GM08714 (cell line): Measurements from ENCODE around the gene S1PR3.

ENCODE experiments used
- H3K4me3 ChIP-seq: fragments of 200-500 bp; sonication (Bioruptor generic); 2 replicates; pipeline ENCODE4 v1.5.1; 2014; ENCODE audit warnings: mild to moderate bottlenecking, low read length, inconsistent platforms
- ZNF274 ChIP-seq: IDR thresholded peaks from 2 replicates; pipeline ENCODE4 v1.6.1; 2012; ENCODE audit warnings: mild to moderate bottlenecking, low read depth, low read length

The S1PR3 gene

DNA sequence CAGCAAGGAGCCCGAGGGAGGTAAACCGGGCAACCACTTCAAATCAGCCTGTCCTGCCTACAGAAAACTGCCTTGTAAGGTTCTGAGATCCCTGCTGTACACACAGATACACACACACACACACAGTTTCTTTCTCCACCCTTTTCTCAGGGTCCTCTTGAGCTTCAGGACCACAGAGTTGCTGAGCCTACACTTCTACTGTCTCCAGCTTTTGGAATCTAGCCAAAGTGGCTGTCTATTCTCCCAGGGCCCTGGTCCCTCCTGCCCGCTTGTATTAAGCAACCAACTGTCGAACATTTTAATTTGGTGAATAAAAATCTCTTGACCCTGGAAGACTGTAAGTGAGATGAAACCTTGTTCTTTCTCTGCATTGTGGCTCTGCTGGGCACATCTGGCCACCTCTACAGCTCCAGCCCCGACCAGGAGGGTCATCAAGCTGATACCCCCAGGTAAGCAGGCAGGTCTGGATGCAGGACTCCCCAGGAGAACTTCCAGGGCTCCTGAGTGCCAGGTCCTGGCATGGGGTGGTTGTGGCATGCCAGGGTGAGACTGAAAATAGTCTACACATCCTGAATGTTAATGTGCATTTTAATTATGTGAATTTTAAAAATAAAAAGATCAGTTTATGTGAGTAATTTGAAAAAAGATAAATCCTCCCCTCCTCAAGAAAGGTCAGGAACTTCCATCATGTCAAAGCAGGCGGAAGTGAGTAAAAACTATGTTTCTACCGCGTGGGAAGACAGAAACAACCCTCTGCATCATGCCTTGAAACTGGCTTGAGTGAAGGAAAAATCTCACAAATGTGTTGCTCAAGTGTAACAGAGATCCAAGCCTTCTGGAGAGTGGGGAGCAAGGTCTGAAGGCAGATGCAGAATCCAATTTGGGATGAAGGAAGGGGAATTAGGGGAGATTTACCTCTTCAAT lies 15.0 kb upstream of the S1PR3 start:
- H3K4me3 ChIP-seq, result no peak overlapping the region
- TF ChIP-seq ZNF274, result no peak

DNA sequence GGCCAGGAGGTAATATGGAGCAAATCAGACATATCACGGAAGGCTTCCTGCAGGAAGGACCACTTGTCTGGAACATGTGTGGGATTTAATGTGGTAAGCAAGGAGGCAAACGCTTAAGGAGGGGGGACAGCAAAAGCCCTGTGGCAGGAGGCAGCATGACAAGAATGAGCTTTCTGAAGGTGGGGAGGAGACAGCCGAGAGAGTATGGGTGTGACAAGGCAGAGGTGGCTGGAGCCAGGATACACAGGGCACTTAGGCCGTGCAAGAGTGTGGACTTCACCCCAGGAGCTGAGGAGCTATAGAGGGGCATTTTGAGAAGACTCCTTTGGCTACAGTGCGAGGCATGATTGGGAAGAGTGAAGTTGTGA lies 14.4 kb upstream of the S1PR3 start:
- H3K4me3 ChIP-seq, result no peak overlapping the region
- no peak for TF ChIP-seq ZNF274

- TF ChIP-seq ZNF274, result no peak
- no peak overlapping the region for H3K4me3 ChIP-seq
These were observed 13.2 kb upstream of the S1PR3 start for GRCh38 chr9:88978034-88978433.

DNA sequence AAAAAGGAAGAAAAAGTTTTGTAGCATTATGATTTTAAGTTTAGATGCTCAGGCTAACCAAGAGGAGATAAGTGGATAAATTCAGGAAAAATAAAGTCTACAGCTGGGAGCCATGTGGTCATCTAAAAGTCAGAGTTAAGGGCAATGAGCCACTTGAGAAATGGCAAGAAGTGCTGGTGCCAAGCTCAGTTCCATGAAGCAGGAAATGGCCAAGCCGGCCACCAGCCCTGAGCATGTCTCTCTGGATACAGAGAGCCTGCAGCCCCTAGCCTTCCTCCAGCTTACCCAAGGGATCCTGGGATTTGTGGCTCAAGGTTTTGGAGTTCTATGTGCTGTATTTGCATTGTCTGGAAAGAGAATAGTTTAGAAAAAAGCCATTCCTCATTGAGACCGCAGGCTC lies 12.2 kb upstream of the S1PR3 start:
- no peak overlapping the region for H3K4me3 ChIP-seq
- TF ChIP-seq ZNF274, result no peak

DNA sequence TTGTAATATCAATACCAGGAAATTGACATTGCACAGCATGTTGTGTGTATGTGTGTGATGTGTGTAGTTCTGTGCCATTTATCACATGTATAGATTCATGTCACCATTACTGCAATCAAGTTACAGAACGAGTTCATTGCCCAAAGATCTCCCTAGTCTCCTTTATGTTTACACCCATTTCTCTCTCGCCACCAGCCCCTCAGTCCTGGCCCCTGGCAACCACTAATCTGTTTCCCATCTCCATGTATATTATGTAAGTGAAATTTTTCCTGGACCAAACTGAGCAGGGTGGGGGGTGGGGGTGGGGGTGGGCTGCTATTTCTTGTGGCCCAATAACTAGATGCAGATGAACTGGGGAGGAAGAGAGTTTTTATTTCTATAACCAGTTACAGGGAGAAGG lies 11.5 kb upstream of the S1PR3 start:
- H3K4me3 ChIP-seq, result no peak overlapping the region
- no peak for TF ChIP-seq ZNF274

DNA sequence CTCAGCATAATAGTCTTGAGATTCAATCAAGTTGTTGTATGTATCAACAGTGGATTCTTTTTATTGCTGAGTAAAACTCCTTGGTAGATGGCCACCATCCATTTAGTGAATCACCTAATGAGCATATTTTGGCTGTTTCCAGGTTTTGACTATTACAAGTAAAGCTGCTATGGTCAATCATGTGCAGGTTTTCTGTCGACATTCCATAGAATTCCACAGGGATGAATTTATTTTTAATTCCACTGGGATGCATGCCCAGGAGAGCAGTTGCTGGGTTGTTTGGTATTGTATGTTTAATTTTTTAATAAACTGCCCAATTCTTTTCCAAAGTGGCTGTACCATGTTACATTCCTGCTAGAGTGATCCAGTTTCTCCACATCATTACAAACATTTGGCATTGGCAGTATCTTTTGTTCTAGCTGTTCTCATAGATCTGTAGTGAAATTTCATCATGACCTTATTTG lies 10.5 kb upstream of the S1PR3 start:
- H3K4me3 ChIP-seq, result no peak overlapping the region
- no peak for TF ChIP-seq ZNF274

DNA sequence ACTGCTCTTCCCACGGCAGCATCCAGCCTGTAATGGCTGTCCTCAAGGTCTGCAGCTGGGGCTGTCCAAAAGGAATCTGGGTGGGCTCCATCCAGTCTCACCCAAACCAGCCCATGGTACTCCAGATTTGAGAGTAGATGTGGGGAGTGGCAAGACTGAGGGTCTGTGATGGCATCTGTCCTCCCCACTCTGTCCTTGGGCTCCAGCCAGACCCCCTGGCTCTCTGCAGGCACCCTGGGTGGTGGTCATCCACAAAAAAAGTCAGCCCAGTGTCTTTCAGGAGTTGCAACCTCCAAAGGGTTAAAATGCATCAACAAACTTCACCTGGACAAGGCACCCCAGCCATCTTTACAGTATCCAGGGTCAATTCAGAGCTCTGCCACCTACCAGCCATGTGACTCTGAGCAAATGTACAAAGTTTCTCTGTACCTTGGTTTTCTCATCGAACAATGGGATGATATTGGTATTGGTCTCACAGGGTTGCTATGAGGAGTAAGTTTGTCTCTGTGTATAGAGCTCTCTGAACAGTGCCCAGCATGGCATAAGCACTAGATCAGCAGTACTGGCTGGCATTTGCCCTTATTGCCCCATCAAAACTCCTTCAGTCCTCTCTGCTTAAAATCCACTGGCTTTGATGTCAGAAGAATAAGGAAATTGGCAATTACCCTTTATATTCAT lies 7.3 kb upstream of the S1PR3 start:
- no peak for TF ChIP-seq ZNF274
- no peak overlapping the region for H3K4me3 ChIP-seq

- TF ChIP-seq ZNF274, result no peak
- no peak overlapping the region for H3K4me3 ChIP-seq
These were observed 6.8 kb upstream of the S1PR3 start for GRCh38 chr9:88984543-88984883.

DNA sequence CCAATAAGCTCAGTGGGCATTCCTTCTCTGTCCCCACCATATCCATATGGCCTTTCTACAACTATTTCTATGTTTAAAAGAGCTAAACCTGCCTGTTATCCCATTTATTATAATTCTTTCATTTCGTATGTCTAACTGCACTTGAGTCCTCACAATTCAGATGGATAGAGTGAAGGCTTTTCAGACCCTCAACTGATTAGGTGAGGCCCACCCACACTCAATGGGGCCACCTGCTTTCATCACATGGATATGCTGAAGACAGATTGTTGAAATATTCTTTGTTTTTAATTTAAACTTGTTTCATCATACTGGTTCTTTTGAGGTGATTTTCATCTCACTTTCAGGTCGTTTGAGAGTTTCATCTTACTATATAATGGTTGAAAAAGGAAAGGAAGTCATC lies 5.7 kb upstream of the S1PR3 start:
- no peak for TF ChIP-seq ZNF274

GRCh38 chr9:88986776-88987175 lies 4.5 kb upstream of the S1PR3 start:
- H3K4me3 ChIP-seq, result no peak overlapping the region
- no peak for TF ChIP-seq ZNF274

More for the DNA sequence above, 5.7 kb upstream of the S1PR3 start:
- H3K4me3 ChIP-seq, result no peak overlapping the region

DNA sequence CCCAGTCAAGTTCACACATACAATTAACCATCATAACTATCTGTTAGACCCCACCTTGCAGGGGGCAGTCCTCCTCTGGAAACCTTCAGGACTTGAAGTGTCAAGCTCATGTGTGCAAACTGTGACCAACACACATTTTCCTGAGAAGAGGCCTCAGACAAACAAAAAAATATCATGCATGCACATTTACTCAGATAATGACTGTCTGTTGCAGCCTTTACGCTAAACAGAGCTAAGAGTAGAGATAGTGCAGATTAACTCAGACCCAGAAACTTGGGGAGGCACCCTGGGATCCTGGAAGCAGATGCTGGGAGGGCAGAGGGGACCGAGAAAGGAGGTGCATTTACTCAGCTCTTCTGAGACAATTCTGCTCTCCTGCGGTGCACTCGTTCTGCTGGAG lies 3.6 kb upstream of the S1PR3 start:
- H3K4me3 ChIP-seq, result no peak overlapping the region
- TF ChIP-seq ZNF274, result no peak

DNA sequence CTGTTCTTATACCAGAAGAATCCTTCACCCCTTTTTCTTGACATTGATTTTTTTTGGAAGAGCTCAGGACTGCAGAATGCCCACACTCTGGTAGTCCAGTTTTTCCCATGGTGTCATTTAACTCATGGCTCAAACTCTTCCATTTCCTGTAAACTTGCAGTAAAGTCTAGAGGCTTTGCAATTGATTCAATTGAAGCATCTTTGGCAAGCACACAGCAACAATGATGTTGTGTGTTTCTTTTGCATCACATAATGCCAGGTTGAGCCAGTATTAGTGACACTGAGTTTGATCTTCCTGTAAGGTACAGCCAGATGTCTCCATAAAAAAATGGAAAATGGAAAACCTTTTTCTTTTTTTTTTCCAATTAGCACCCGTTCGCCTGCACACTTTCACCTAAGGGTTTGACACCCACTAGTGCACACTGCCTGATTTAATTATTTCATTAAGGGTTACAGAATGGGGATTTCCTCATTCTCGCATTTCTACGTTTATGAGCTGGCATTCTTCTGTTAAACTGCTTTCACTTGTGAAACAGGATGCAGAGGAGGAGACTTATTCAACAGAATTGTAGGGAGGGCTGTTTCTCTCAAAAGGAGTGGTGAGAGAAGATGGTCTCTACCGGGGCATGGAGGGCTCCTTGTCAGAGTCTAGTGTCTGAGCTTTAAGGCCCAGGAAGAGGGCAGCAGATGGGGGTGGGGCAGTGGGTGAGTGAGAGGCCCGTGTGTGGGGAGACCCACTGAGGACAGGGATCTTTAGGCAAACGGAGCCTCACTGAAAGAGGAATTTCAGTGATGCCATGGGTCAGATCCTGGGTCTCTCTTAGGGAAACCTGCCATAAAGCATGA lies 2.2 kb upstream of the S1PR3 start:
- no peak overlapping the region for H3K4me3 ChIP-seq
- no peak for TF ChIP-seq ZNF274

DNA sequence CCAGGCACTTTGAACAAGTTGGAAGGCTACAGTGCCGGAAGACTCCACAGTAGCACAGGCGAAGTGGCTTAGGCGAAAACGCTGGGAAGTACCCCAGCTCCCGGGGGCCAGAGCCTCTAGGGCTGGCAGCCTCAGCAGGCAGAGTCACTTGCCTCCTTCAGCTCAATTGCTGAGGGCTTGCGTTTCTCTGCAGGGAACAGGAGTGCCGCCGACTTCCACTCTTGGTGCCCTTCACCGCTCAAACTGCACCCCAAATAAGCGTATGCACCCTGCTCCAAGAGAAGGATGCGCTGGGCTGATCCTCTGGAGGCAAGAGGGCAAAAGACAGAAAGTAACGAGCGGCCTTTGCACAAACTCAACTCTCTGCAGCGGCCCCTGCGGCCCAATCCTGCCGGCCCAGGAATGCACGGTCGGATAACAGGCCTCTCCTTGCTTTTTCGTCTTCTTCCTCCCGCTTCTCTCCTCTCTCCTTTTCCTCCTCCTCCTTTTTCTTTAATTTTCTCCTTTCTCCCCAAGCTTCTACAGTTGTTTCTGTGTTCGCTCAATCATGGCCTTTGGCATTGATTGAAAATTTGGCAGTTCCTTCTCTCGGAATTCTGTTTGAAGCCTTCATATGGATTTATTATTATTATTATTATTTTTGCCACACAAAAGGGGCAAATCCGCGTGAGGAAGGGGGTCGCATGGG lies 1.1 kb upstream of the S1PR3 start:
- no peak for TF ChIP-seq ZNF274
- no peak overlapping the region for H3K4me3 ChIP-seq

DNA sequence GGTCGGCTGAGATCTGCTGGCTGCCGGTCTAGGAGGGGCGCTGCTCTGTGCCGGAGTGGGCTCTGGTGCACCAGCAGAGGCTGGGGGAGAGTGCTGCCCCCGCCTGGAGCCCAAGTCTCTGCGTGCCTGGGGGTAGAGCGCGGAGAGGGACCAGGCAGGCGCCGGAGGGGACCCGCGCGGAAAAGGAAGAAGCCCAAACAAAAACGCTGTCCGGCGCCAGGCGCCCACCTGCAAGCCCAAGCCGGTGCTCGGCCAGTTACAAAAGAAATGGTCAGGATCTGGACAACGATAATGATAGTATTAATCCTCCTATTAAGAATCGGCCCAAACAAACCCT lies 571 bp upstream of the S1PR3 start:
- H3K4me3 ChIP-seq, result no peak overlapping the region
- no peak for TF ChIP-seq ZNF274

GRCh38 chr9:88992556-88992955 lies 1.3 kb downstream of the S1PR3 start:
- no peak for TF ChIP-seq ZNF274
- H3K4me3 ChIP-seq, result no peak overlapping the region
